Left renal pelvis (tissue), 4 donors: ENCODE results near the gene HCST. TPM values are rescaled to one million over a fixed set of nuclear protein-coding genes. Genes with fewer than 3 reads are reported as not detected.
A peak's percentile ranks its signal among the peaks of the same experiment; 100 is the strongest.
"Not testable (repeated sequence)": the region's sequence is repeated elsewhere in the genome, so short reads cannot be mapped to it uniquely, and the experiment has no call there.

ENCODE experiments used
- DNase-seq, 4 donors: peaks; one replicate each; pipeline ENCODE4 v3.0.0-alpha.2; 2013; ENCODE audit warnings: low read depth in 4 of 4, low spot score in 3 of 4
- polyA plus RNA-seq, 4 donors: library from polyadenylated mRNA; unstranded; fragments of 120-200 nt; gene quantifications; one replicate each; pipeline ENCODE4 v1.2.1, GENCODE V29; 2013; ENCODE audit not compliant: insufficient read length in 4 of 4

The HCST gene
- polyA plus RNA-seq, 4 donors, result 3.1 to 4.7 (median 3.2) TPM

GRCh38 chr19:35879068-35879467 lies 23.3 kb upstream of the HCST start:
- DNase-seq, result no peak

DNA sequence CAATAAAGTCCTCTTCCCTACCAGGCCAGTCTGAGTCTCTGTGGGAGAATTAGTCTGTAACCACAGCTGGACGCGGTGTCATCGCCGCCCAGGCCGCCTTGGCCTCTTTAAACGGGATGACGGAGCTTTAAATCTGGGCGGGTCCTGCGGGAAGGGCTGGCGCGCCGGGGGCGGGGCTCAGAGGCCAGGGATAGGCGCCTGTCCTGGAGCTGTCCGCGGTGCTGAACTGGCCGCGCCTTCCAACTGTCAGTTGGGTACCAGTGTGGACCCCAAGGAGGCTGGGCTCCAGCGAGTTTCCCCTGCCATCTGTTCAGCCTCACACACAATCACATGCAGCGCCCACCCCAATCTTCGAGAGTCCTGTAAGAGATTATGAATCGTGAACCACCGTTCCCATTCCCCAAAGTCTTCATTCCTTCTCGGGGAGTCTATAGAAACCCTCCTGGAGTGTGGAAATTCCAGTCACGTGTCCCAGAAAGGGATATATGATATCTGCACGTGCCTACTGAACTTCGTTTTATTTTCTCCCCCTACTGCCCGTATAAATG lies 22.5 kb upstream of the HCST start:
- DNase-seq, result peak in 1 of 4 donors; percentile 74

DNA sequence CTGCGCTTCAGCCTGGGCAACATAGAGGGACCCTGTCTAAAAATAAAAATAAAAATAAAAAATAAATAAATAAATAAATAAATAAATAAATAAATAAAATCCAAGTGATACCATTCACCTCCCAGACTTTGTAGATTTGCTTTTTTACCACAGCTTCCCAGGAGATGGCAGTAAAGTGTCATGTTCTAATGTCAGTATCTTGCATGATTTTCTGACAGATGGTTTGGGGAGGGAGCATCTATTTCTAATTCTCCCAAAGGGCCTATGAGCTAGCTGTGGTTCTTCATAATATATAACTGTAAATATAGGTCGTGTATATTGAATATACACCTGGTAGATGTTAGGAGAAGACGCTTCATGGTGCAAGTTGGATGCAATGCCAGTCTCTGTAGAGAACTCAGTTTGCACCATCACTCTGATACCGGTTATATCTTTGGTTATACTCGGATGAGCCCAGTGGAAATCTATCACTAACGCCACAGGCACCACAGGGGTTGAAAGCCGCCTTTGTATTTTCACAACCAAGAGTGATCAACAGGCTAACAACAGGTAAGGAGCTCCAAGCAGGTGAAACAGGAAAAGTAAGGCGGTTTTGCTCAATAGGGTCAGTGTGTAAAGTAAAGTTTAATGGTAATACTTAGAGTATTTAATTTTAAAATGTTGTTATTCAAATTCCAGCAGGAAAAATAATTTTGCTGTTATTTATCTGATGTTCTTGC lies 20.1 kb upstream of the HCST start:
- DNase-seq, result no peak

GRCh38 chr19:35883882-35884281 lies 18.4 kb upstream of the HCST start:
- no peak for DNase-seq

GRCh38 chr19:35885225-35885738 lies 17.0 kb upstream of the HCST start:
- no peak for DNase-seq

- no peak for DNase-seq
Observed at GRCh38 chr19:35885904-35886303, 16.4 kb upstream of the HCST start.

- no peak for DNase-seq
Observed at GRCh38 chr19:35887197-35887596, 15.1 kb upstream of the HCST start.

DNA sequence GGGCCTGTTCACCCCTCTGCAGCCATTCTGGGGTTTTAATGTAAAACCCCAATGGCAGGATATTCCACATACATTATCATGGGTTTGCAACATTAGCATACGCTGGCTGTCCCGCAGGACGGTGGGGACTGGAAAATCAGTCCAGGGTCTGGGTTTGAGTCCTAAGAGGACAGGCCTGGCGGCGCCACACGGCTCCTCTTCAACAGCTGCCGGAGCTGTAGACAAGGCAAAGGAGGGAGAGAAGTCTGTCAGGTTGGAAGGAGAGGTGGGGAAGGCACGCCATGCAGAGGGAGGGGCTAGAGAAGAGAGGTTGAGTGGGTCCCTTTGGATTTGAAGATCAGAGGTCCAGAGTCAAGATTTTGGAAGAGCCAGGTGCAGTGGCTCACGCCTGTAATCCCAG lies 13.9 kb upstream of the HCST start:
- DNase-seq, result no peak

- DNase-seq, result no peak
Observed at GRCh38 chr19:35889370-35890112, 12.8 kb upstream of the HCST start.

DNA sequence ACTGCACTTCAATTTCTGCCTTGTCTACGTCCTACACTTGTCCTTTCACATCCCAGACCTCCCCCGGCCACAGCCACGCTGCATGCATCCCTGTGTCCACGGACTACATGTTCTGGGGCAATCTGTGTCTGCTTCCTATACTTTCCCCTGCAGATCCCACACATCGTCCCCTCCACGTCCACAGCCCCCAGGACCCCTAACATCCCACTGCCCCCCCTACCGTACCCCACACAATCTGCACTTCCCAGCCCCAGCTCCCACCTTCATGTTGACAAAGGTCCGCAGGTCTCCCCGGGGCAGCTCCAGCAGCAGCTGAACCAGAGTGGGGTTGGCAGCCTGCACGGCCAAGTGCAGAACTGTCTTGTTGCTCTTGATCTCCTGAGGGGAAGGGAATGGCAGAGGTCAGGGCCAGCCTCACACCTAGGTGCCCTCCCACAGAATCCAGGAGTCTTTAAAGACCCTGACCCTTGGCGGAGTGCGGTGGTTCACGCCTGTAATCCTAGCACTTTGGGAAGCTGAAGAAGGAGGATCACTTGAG lies 12.1 kb upstream of the HCST start:
- DNase-seq, result no peak

- not testable (repeated sequence) for DNase-seq
Observed at GRCh38 chr19:35891819-35892218, 10.5 kb upstream of the HCST start.

- no peak for DNase-seq
Observed at GRCh38 chr19:35894342-35894741, 8.0 kb upstream of the HCST start.

- no peak for DNase-seq
Observed at GRCh38 chr19:35895911-35896642, 6.3 kb upstream of the HCST start.

- no peak for DNase-seq
Observed at GRCh38 chr19:35896643-35897040, 5.7 kb upstream of the HCST start.

- no peak for DNase-seq
Observed at GRCh38 chr19:35897706-35898451, 4.5 kb upstream of the HCST start.

- no peak for DNase-seq
Observed at GRCh38 chr19:35898499-35898809, 3.9 kb upstream of the HCST start.

- no peak for DNase-seq
Observed at GRCh38 chr19:35899547-35900214, 2.6 kb upstream of the HCST start.

GRCh38 chr19:35901055-35901644 lies 1.2 kb upstream of the HCST start:
- no peak for DNase-seq

DNA sequence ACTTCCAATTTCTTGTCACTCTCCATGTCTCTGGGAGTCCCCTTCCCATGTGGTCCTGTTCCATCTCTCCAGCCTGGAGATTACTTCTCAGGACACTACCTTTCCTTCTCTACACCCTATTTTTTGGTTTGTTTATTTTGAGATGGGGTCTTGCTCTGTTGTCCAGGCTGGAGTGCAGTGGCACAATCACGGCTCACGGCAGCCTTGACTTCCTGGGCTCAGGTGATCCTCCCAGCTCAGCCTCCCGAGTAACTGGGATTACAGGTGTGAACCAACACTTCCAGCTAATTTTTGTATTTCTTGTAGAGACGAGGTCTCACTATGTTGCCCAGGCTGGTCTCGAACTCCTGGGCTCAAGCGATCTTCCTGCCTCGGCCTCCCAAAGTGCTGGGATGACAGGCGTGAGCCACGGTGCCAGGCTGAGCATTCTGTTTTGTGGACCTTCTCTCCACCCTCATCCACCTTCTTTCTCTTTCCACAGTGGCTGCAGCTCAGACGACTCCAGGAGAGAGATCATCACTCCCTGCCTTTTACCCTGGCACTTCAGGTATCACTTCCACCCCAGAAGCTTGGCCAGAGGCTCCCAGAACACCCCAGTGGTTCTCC lies 644 bp downstream of the HCST start:
- DNase-seq, result no peak
